ENCODE data around the gene C1QL1. TPM values are rescaled to one million over a fixed set of nuclear protein-coding genes. Genes with fewer than 3 reads are reported as not detected.
"Not testable (repeated sequence)": the region's sequence is repeated elsewhere in the genome, so short reads cannot be mapped to it uniquely, and the experiment has no call there.

The C1QL1 gene
- total and polyA plus RNA-seq, 5 experiments from 2014 or later = not detected

- Mint-ChIP-seq H3K27ac (peak overlapping the region; percentile 82 to 99 (median 96)), H3K36me3 (no peaks in the 10 kb centered on the region), H3K9me3 (no peaks in the 10 kb centered on the region), H3K27me3 (peaks cover 0 to 7% (median 0%) of the 10 kb centered on the region in 5 donors), H3K4me3 (peak overlapping the region; percentile 84 to 99 (median 96)), H3K4me1 (peaks cover 0 to 14% (median 7%) of the 10 kb centered on the region in 4 donors)
- POLR2A ChIA-PET = no interaction called here
- ATAC-seq (no peak), DNase-seq (no peak)
These were observed 19.7 kb downstream of the C1QL1 start for GRCh38 chr17:44948315-44948795.

DNA sequence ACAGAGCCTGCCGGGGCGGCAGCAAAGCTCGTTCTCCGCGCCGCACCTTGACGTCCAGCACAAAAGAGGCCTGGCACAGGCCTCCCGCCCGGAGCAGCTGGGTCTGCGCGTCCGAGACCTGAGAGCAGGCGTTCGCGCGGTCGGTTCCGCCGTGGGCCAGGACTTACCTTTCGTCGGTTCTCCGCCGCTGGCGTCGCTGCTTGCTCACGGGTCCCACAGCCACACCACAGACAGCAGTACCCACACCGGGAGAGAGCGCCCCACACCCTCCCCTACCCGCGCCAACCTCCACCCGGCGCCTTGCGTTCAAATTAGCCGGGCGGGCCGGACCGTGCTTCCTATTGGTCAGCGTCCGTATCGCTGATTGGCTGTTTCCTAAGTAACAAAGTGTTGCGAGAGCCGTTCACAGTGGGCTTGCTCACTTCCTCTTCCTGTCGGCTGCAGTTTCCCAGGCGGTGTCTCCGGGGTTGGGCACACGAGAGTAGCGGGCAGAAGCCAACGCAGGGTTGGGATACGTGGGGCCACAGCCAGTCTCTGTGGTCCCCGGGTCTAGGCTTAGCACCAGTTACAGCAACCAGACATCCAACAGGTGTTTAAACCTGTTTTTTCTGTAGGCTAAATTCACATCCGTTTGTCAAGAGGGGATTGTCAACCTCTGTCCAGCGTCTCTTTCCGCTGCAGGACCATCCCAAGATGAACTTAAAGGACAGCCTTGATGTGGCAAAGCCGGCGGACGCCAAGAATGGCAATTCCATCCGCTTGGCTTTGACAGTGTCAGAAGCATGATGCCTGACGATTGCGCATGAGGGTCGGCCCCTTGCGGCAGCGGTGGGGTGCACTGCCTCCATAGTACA, 20.4 kb downstream of the C1QL1 start, which contains the start of gene KIF18B:
TSS of gene KIF18B (minus strand) at position 313 of the 854 bp plus-strand sequence. CDS start 11,429 bp downstream, outside the sequence.
- Mint-ChIP-seq H3K4me1 (peaks cover 0 to 14% (median 7%) of the 10 kb centered on the region in 4 donors), H3K36me3 (no peaks in the 10 kb centered on the region), H3K4me3 (peak within 1 kb of the TSS; percentile 84 to 99 (median 96)), H3K27me3 (peaks cover 0 to 7% (median 0%) of the 10 kb centered on the region in 5 donors), H3K27ac (peak within 1 kb of the TSS; percentile 82 to 99 (median 96)), H3K9me3 (no peaks in the 10 kb centered on the region)
- DNase-seq (peak; percentile 68 to 93 (median 84)), ATAC-seq (peak; percentile 99)
- POLR2A ChIA-PET = no interaction called here

- H3K4me3 Mint-ChIP-seq, H3K9me3 Mint-ChIP-seq, H3K27ac Mint-ChIP-seq, DNase-seq, H3K27me3 Mint-ChIP-seq, H3K36me3 Mint-ChIP-seq, POLR2A ChIA-PET, ATAC-seq: not testable (repeated sequence)
- H3K4me1 Mint-ChIP-seq = peaks cover 0 to 14% (median 7%) of the 10 kb centered on the region in 4 donors
These were observed 22.5 kb downstream of the C1QL1 start for GRCh38 chr17:44945652-44946051.

- Mint-ChIP-seq H3K4me3 (no peak overlapping the region), H3K4me1 (peaks cover 0 to 6% (median 2%) of the 10 kb centered on the region in 4 donors), H3K36me3 (no peaks in the 10 kb centered on the region), H3K27ac (no peak overlapping the region), H3K9me3 (peaks cover 0 to 5% (median 0%) of the 10 kb centered on the region in 9 donors), H3K27me3 (peaks cover 0 to 7% (median 0%) of the 10 kb centered on the region in 5 donors)
- POLR2A ChIA-PET = interaction anchor here (0.5 to 0.6 kb wide), 2 partner anchors 29 to 82 kb away, joined by 4 to 6 read pairs; no protein-coding TSS in a partner anchor
- ATAC-seq (no peak), DNase-seq (no peak)
These were observed 25.6 kb downstream of the C1QL1 start for GRCh38 chr17:44942456-44942855.

DNA sequence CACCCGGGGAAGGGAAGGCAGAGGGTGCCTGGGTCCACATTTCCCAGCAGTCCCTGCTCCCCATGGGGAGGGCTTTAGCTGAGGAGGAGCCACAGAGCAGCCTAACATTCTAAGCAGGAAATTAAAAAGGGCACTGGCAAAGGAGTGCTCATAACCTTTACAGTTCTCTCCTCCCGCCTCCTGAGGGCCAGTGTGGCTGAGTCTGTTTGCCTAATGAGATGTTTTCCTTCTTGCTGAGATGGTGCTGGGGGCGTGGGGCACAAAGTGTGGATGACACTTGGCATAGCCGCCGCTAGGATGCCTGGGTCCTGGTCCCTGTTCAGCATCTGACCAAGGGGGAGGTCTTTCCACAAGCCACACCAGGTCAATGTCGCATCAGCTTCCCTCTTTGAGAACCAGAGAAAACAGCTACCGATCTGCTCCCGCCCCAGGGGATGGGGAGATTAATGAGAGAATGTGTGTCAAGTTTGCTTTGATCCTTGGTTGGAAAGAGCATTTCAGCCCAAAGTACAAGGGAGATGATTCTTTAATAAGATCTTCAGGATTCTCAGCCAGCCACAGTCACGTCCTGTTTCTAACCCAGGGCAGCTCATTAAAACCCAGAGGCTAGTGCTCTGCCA, 26.3 kb downstream of the C1QL1 start:
- Mint-ChIP-seq H3K4me1 (peaks cover 0 to 4% (median 2%) of the 10 kb centered on the region in 4 donors), H3K4me3 (no peak overlapping the region), H3K9me3 (peaks cover 0 to 5% (median 0%) of the 10 kb centered on the region in 9 donors), H3K27me3 (peaks cover 0 to 7% (median 0%) of the 10 kb centered on the region in 5 donors), H3K27ac (no peak overlapping the region), H3K36me3 (no peaks in the 10 kb centered on the region)
- no peak for ATAC-seq
- POLR2A ChIA-PET = interaction anchor here (0.5 kb wide), 1 partner anchor 30 kb away, joined by 4 read pairs; no protein-coding TSS in a partner anchor
- peak in 1 of 10 donors; percentile 28 for DNase-seq

- POLR2A ChIA-PET = interaction anchor here (0.8 kb wide), 1 partner anchor 14 kb away, joined by 4 read pairs; no protein-coding TSS in a partner anchor
- ATAC-seq = no peak
- no peak overlapping the region for H3K4me3 Mint-ChIP-seq
- H3K27me3 Mint-ChIP-seq = no peaks in the 10 kb centered on the region
- no peaks in the 10 kb centered on the region for H3K4me1 Mint-ChIP-seq
- H3K36me3 Mint-ChIP-seq = no peaks in the 10 kb centered on the region
- peaks cover 0 to 5% (median 0%) of the 10 kb centered on the region in 9 donors for H3K9me3 Mint-ChIP-seq
- H3K27ac Mint-ChIP-seq = no peak overlapping the region
- no peak for DNase-seq
These were observed 27.3 kb downstream of the C1QL1 start for GRCh38 chr17:44940768-44941167.

GRCh38 chr17:44940317-44940716, 27.8 kb downstream of the C1QL1 start:
- Mint-ChIP-seq H3K4me3 (no peak overlapping the region), H3K36me3 (no peaks in the 10 kb centered on the region), H3K27me3 (no peaks in the 10 kb centered on the region), H3K9me3 (peaks cover 0 to 5% (median 0%) of the 10 kb centered on the region in 9 donors), H3K27ac (no peak overlapping the region), H3K4me1 (no peaks in the 10 kb centered on the region)
- DNase-seq (no peak), ATAC-seq (no peak)
- POLR2A ChIA-PET = interaction anchor here (0.8 kb wide), 1 partner anchor 14 kb away, joined by 4 read pairs; no protein-coding TSS in a partner anchor

DNA sequence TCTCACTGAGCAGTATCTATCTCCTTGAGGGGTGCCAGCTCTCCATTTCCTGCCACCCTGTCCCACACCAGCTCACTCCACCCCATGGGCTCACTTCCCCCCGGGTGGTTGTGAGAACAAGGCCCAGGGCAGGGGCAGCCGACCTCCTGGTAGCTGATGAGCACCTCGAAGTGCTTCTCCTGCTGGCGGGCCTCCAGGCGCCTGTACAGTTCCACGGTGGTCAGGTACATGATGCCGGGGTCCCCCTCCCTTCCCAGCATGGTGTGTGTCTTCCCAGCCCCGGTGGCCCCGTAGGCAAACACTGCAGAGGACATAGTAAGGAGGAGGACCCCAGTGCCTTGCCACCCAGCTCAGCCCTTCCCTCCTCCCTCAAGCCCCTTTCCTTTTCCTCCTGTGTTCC, 33.0 kb downstream of the C1QL1 start:
- H3K4me1 Mint-ChIP-seq = no peaks in the 10 kb centered on the region
- DNase-seq (peak in 1 of 10 donors; percentile 50), ATAC-seq (no peak)
- H3K9me3 Mint-ChIP-seq = peaks cover 0 to 5% (median 0%) of the 10 kb centered on the region in 9 donors
- no peaks in the 10 kb centered on the region for H3K36me3 Mint-ChIP-seq
- H3K27me3 Mint-ChIP-seq = no peaks in the 10 kb centered on the region
- H3K4me3 Mint-ChIP-seq = no peak overlapping the region
- no peak overlapping the region for H3K27ac Mint-ChIP-seq
- POLR2A ChIA-PET = no interaction called here

DNA sequence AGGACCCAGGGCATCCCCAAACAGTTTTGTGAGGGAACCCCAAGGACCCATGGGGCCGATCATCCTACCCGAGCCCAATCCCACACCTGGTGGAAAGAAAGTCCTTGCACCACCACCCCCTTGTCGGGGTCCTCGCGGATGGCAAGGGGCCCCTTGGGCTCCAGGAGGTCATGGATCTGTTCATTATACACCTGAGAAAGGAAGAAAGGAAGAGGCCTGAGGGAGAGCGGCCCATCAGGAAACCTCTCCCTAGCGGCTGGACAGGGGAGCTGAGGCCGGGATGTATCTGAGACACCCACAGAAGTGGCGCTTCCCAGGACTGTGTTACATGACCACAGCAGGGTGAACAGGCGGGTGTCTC, 33.4 kb downstream of the C1QL1 start:
- Mint-ChIP-seq H3K4me1 (no peaks in the 10 kb centered on the region), H3K27ac (no peak overlapping the region), H3K9me3 (peaks cover 0 to 5% (median 0%) of the 10 kb centered on the region in 9 donors), H3K27me3 (no peaks in the 10 kb centered on the region), H3K4me3 (no peak overlapping the region), H3K36me3 (no peaks in the 10 kb centered on the region)
- ATAC-seq (no peak), DNase-seq (no peak)
- POLR2A ChIA-PET = no interaction called here

DNA sequence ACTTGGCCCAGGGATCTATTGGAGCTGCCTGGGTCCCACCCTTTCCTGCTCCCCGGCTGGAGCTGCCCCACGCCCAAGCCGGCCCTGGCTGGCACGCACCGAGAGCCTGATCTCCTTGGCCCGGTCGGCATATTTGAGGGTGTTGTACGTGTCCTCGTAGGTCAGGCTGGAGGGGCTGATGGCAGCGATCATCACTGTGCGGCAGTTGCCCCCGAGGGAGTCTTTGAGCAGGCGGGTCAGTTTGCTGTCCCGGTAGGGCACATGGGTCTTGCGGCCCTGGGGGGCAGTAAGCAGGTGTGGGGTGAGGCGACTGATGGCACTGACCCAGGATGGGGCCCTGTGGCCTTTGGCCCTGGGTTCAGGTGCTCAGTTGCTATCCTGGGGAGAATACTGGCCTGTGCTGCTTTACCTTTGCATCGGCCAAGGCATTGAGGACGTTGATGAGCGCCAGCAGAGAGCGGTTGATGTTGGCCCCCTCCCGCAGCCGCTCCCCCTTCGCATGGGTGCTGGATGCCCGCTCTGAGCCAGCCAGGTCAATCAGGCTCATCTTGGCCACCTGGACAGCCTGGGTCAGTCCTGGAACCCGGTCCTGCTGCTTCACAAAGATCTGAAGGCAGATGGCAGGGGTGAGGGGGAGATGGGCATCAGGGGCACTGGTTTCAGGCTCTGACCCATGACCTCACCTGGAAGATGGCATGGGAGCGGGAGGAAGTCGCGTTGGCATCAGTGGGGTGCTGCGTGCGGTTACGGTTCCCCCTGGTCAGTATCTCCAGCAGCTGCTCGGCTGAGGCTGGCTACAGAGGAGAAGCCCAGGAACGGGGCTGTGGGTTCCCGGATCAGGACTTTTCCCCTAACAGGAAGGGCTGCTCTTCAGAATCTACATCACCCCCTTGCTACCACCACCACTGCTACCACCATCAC, 34.0 kb downstream of the C1QL1 start:
- POLR2A ChIA-PET = no interaction called here
- Mint-ChIP-seq H3K36me3 (no peaks in the 10 kb centered on the region), H3K9me3 (peaks cover 0 to 5% (median 0%) of the 10 kb centered on the region in 9 donors), H3K4me1 (no peaks in the 10 kb centered on the region), H3K27ac (peak overlapping the region in 1 of 10 donors; percentile 46), H3K27me3 (no peaks in the 10 kb centered on the region), H3K4me3 (peak overlapping the region in 1 of 10 donors; percentile 38)
- DNase-seq = peak in 1 of 10 donors; percentile 42
- ATAC-seq = no peak

GRCh38 chr17:44932787-44933097, 35.4 kb downstream of the C1QL1 start:
- H3K27me3 Mint-ChIP-seq = no peaks in the 10 kb centered on the region
- H3K27ac Mint-ChIP-seq = no peak overlapping the region
- no peak overlapping the region for H3K4me3 Mint-ChIP-seq
- POLR2A ChIA-PET = no interaction called here
- no peaks in the 10 kb centered on the region for H3K9me3 Mint-ChIP-seq
- DNase-seq (no peak), ATAC-seq (no peak)
- H3K4me1 Mint-ChIP-seq = no peaks in the 10 kb centered on the region
- H3K36me3 Mint-ChIP-seq = no peaks in the 10 kb centered on the region

GRCh38 chr17:44932096-44932786, 35.9 kb downstream of the C1QL1 start:
- no peaks in the 10 kb centered on the region for H3K4me1 Mint-ChIP-seq
- DNase-seq = peak in 1 of 10 donors; percentile 56

More at GRCh38 chr17:44932096-44932786, 35.9 kb downstream of the C1QL1 start:
- Mint-ChIP-seq H3K27ac (no peak overlapping the region), H3K9me3 (no peaks in the 10 kb centered on the region), H3K36me3 (no peaks in the 10 kb centered on the region), H3K4me3 (no peak overlapping the region), H3K27me3 (no peaks in the 10 kb centered on the region)
- ATAC-seq = no peak
- POLR2A ChIA-PET = no interaction called here
